ENCODE measurements around the gene KAT14.
"Not testable (repeated sequence)": the region's sequence is repeated elsewhere in the genome, so short reads cannot be mapped to it uniquely, and the experiment has no call there.

KAT14 gene, protein sequence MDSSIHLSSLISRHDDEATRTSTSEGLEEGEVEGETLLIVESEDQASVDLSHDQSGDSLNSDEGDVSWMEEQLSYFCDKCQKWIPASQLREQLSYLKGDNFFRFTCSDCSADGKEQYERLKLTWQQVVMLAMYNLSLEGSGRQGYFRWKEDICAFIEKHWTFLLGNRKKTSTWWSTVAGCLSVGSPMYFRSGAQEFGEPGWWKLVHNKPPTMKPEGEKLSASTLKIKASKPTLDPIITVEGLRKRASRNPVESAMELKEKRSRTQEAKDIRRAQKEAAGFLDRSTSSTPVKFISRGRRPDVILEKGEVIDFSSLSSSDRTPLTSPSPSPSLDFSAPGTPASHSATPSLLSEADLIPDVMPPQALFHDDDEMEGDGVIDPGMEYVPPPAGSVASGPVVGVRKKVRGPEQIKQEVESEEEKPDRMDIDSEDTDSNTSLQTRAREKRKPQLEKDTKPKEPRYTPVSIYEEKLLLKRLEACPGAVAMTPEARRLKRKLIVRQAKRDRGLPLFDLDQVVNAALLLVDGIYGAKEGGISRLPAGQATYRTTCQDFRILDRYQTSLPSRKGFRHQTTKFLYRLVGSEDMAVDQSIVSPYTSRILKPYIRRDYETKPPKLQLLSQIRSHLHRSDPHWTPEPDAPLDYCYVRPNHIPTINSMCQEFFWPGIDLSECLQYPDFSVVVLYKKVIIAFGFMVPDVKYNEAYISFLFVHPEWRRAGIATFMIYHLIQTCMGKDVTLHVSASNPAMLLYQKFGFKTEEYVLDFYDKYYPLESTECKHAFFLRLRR

GRCh38 chr20:18137412-18138265 is at the start of gene KAT14, which contains the start of gene PET117:
KAT14 (plus strand) TSS chr20:18137863; CDS start chr20:18142661, 4,798 bp downstream.
PET117 (plus strand) TSS chr20:18137863; CDS start chr20:18137956, 93 bp downstream.
- intact Hi-C loops (cut with micrococcal nuclease), result loop anchor here (5.0 to 10.0 kb wide), 4 partner anchors 85 to 1403 kb away; partner anchors contain the start of gene SNRPB2
- Mint-ChIP-seq H3K9me3 (no peaks in the 10 kb centered on the region), H3K27ac (peak within 1 kb of the TSS; percentile 94), H3K36me3 (ENCODE audit: low read depth) (peaks cover 16% of the 10 kb centered on the region), H3K27me3 (no peaks in the 10 kb centered on the region), H3K4me3 (peak within 1 kb of the TSS; percentile 88), H3K4me1 (ENCODE audit: low read depth) (peaks cover 16% of the 10 kb centered on the region)

GRCh38 chr20:18088298-18088697 is 49.4 kb upstream of the KAT14 start:
- H3K9me3 Mint-ChIP-seq; H3K36me3 Mint-ChIP-seq (ENCODE audit: low read depth); H3K27me3 Mint-ChIP-seq; intact Hi-C loops (cut with micrococcal nuclease); H3K4me3 Mint-ChIP-seq; H3K4me1 Mint-ChIP-seq (ENCODE audit: low read depth); H3K27ac Mint-ChIP-seq: not testable (repeated sequence)

GRCh38 chr20:18088841-18089240 is 48.8 kb upstream of the KAT14 start:
- H3K36me3 Mint-ChIP-seq (ENCODE audit: low read depth); H3K4me1 Mint-ChIP-seq (ENCODE audit: low read depth); H3K9me3 Mint-ChIP-seq; H3K4me3 Mint-ChIP-seq; H3K27ac Mint-ChIP-seq; H3K27me3 Mint-ChIP-seq; intact Hi-C loops (cut with micrococcal nuclease): not testable (repeated sequence)

- intact Hi-C loops (cut with micrococcal nuclease), result no loop called here
- no peaks in the 10 kb centered on the region for H3K4me1 Mint-ChIP-seq (ENCODE audit: low read depth)
- H3K4me3 Mint-ChIP-seq, result no peak overlapping the region
- H3K9me3 Mint-ChIP-seq, result no peaks in the 10 kb centered on the region
- no peak overlapping the region for H3K27ac Mint-ChIP-seq
- no peaks in the 10 kb centered on the region for H3K36me3 Mint-ChIP-seq (ENCODE audit: low read depth)
- peaks cover 3% of the 10 kb centered on the region for H3K27me3 Mint-ChIP-seq
Observed at GRCh38 chr20:18090044-18090443, 47.6 kb upstream of the KAT14 start.

DNA sequence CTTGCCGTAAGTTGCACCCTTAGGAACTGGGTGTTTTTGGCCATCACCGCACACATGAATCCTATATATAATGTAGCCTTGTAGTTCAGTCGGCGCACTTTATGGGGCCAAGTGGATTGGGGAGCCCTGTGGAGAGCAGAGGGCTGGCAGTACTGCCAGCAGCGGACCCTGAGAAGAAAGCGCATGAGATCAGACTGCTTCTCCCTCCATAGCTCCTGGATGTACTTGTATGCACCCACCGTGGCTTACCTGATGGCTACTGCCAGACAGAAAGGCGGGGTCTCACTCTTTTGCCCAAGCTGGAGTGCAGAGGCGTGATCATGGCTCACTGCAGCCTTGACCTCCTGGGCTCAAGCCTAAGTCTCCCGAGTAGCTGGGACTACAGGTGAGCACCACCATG is 47.2 kb upstream of the KAT14 start:
- Mint-ChIP-seq H3K27me3 (peaks cover 3% of the 10 kb centered on the region), H3K4me1 (ENCODE audit: low read depth) (no peaks in the 10 kb centered on the region)
- intact Hi-C loops (cut with micrococcal nuclease), result no loop called here

DNA sequence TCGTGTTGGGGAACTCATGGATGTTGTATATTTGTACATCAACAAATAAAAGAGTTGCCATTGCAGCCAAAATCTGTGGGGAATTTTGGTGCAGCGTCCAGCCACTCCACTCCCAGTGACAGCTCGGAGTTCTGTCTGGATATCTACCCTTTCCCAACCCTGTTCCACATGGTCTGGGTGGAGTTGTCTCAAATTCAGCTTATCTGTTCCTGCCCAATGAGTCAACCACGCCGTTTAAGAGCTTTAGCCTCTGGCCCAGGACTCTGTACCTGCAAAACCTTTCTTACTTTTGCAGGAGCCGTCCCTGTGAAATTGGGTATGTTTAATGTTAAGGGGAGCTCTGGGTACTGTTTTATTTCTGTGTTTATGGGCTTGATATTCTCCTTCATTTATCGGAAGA is 46.0 kb upstream of the KAT14 start:
- no peak overlapping the region for H3K27ac Mint-ChIP-seq
- H3K27me3 Mint-ChIP-seq, result peaks cover 3% of the 10 kb centered on the region
- no peaks in the 10 kb centered on the region for H3K4me1 Mint-ChIP-seq (ENCODE audit: low read depth)
- no peaks in the 10 kb centered on the region for H3K9me3 Mint-ChIP-seq
- intact Hi-C loops (cut with micrococcal nuclease), result no loop called here
- no peaks in the 10 kb centered on the region for H3K36me3 Mint-ChIP-seq (ENCODE audit: low read depth)
- H3K4me3 Mint-ChIP-seq, result no peak overlapping the region

More for the DNA sequence above, 47.2 kb upstream of the KAT14 start:
- H3K36me3 Mint-ChIP-seq (ENCODE audit: low read depth), result no peaks in the 10 kb centered on the region
- no peak overlapping the region for H3K27ac Mint-ChIP-seq
- no peak overlapping the region for H3K4me3 Mint-ChIP-seq
- H3K9me3 Mint-ChIP-seq, result no peaks in the 10 kb centered on the region

DNA sequence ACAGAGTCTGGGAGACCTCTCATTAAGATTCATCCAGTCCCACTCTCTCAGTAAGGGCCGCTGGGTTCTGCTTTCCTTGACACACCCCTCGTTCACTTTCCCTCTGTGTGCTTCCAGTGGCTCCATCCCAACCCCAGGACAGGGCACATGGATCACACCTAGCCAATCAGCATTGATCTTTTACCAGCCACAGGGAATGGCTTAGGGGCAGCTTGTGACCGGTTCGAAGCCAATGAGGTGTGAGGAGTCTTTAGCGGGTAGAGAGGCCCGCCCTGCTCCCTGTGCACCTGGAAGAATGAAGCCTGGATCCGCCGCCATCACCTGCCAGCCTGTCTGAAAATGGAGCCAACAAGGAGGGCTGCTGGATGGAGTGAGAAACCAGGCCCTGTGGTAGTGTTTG is 44.8 kb upstream of the KAT14 start:
- peaks cover 5% of the 10 kb centered on the region for H3K27me3 Mint-ChIP-seq
- no peaks in the 10 kb centered on the region for H3K9me3 Mint-ChIP-seq
- no peaks in the 10 kb centered on the region for H3K4me1 Mint-ChIP-seq (ENCODE audit: low read depth)
- no peaks in the 10 kb centered on the region for H3K36me3 Mint-ChIP-seq (ENCODE audit: low read depth)
- no peak overlapping the region for H3K4me3 Mint-ChIP-seq
- intact Hi-C loops (cut with micrococcal nuclease), result no loop called here
- H3K27ac Mint-ChIP-seq, result no peak overlapping the region

DNA sequence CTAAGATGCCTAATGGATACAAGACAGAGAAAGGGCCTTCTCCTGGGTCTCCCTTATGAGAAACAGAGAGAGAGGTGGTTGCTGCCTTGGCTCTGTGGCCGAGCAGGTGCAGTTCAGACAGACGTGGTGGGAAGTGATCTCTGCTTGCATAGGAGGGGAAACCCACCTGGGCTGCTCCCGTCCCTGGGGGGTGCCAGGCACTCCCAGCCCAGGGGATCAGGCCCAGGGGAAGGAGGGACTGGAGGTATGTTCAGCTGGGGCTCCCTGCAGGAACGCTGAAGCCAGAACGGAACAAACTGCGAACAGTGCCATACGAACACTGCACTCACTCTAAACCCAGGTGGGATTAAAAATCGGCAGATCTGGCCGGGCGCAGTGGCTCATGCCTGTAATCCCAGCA is 44.3 kb upstream of the KAT14 start:
- no peak overlapping the region for H3K27ac Mint-ChIP-seq
- H3K4me3 Mint-ChIP-seq, result no peak overlapping the region
- H3K27me3 Mint-ChIP-seq, result peaks cover 5% of the 10 kb centered on the region
- no peaks in the 10 kb centered on the region for H3K36me3 Mint-ChIP-seq (ENCODE audit: low read depth)
- no peaks in the 10 kb centered on the region for H3K9me3 Mint-ChIP-seq
- intact Hi-C loops (cut with micrococcal nuclease), result no loop called here
- H3K4me1 Mint-ChIP-seq (ENCODE audit: low read depth), result no peaks in the 10 kb centered on the region

DNA sequence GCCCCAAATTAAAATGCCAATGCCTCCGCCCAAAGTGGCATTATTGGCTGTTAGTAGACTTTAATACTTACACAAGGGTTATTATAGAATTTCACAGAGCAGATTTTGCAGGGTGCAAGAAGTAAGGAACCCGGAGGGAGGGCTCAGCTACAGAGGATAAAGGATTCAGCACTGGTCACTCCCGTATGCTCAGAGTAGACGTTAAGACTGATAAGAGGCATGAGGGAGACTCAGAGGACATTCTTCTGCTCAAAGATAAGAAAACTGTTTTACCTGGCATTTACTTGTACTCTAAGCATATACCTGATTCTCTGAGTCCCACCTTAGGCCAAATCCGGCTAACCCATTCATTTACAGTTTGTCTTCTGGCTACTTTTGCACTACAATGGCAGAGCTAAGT is 43.5 kb upstream of the KAT14 start:
- no peaks in the 10 kb centered on the region for H3K4me1 Mint-ChIP-seq (ENCODE audit: low read depth)
- H3K9me3 Mint-ChIP-seq, result no peaks in the 10 kb centered on the region
- intact Hi-C loops (cut with micrococcal nuclease), result no loop called here
- H3K27ac Mint-ChIP-seq, result no peak overlapping the region
- H3K27me3 Mint-ChIP-seq, result peaks cover 3% of the 10 kb centered on the region
- H3K4me3 Mint-ChIP-seq, result no peak overlapping the region
- no peaks in the 10 kb centered on the region for H3K36me3 Mint-ChIP-seq (ENCODE audit: low read depth)

GRCh38 chr20:18100569-18100968 is 37.1 kb upstream of the KAT14 start:
- H3K36me3 Mint-ChIP-seq (ENCODE audit: low read depth); intact Hi-C loops (cut with micrococcal nuclease); H3K27ac Mint-ChIP-seq; H3K4me3 Mint-ChIP-seq; H3K9me3 Mint-ChIP-seq; H3K4me1 Mint-ChIP-seq (ENCODE audit: low read depth); H3K27me3 Mint-ChIP-seq: not testable (repeated sequence)

GRCh38 chr20:18101125-18101810 is 36.4 kb upstream of the KAT14 start:
- Mint-ChIP-seq H3K4me1 (ENCODE audit: low read depth) (no peaks in the 10 kb centered on the region), H3K27me3 (peaks cover 3% of the 10 kb centered on the region), H3K36me3 (ENCODE audit: low read depth) (no peaks in the 10 kb centered on the region), H3K4me3 (no peak overlapping the region), H3K9me3 (no peaks in the 10 kb centered on the region), H3K27ac (no peak overlapping the region)
- intact Hi-C loops (cut with micrococcal nuclease), result no loop called here

DNA sequence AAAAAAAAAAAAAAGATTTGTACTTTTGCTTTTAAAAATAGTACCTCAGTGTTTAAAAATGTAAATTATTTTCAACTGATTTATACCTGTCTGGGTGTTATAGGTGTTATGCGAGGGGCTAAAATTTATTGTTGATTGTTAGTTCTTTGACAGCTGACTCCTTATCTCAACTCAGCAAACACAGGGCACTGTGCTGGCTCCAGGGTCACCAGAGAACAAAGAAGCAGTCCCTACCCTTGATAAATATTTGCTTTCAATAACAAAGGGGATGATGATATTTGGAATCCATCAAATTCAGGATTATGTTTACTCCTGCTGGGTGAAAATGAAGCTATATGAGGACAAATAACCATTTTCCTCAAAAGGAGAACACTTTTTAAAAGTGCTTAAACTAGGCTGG is 34.2 kb upstream of the KAT14 start:
- peaks cover 6% of the 10 kb centered on the region for H3K27me3 Mint-ChIP-seq
- H3K4me3 Mint-ChIP-seq, result no peak overlapping the region
- H3K4me1 Mint-ChIP-seq (ENCODE audit: low read depth), result no peaks in the 10 kb centered on the region
- H3K9me3 Mint-ChIP-seq, result no peaks in the 10 kb centered on the region
- intact Hi-C loops (cut with micrococcal nuclease), result no loop called here
- H3K27ac Mint-ChIP-seq, result no peak overlapping the region
- H3K36me3 Mint-ChIP-seq (ENCODE audit: low read depth), result no peaks in the 10 kb centered on the region

- intact Hi-C loops (cut with micrococcal nuclease), result no loop called here
- H3K9me3 Mint-ChIP-seq, result no peaks in the 10 kb centered on the region
- H3K4me3 Mint-ChIP-seq, result no peak overlapping the region
Observed at GRCh38 chr20:18108326-18108725, 29.3 kb upstream of the KAT14 start.

More at GRCh38 chr20:18108326-18108725, 29.3 kb upstream of the KAT14 start:
- Mint-ChIP-seq H3K36me3 (ENCODE audit: low read depth) (no peaks in the 10 kb centered on the region), H3K27me3 (peaks cover 11% of the 10 kb centered on the region), H3K27ac (no peak overlapping the region), H3K4me1 (ENCODE audit: low read depth) (no peaks in the 10 kb centered on the region)
